Measurements from ENCODE around the gene HAPSTR1. TPM values are rescaled to one million over a fixed set of nuclear protein-coding genes. Genes with fewer than 3 reads are reported as not detected.
A peak's percentile ranks its signal among the peaks of the same experiment; 100 is the strongest.
"Not testable (repeated sequence)": the region's sequence is repeated elsewhere in the genome, so short reads cannot be mapped to it uniquely, and the experiment has no call there.

HAPSTR1 gene
- total and polyA plus RNA-seq, 11 donors = 13.3 to 78.4 (median 55.9) TPM

- Histone ChIP-seq H3K27me3 (no peaks in the 10 kb centered on the region), H3K4me3 (no peak overlapping the region), H3K4me1 (peaks cover 0 to 32% (median 0%) of the 10 kb centered on the region in 12 donors), H3K36me3 (no peaks in the 10 kb centered on the region), H3K9me3 (peaks cover 0 to 15% (median 0%) of the 10 kb centered on the region in 12 donors), H3K27ac (peak overlapping the region in 2 of 12 donors; percentile 3 to 12)
- WGBS, 4 donors = 73 to 77% (median 76%) methylated on average over 6 of the region's 6 CpGs
- ATAC-seq = no peak
- peak in 2 of 5 donors; percentile 19 to 33 for DNase-seq
- intact Hi-C loops (cut with DNase I) = no loop called here
- TF ChIP-seq CTCF (IDR thresholded peaks at IDR 0.05) (no peak), POLR2A (IDR thresholded peaks at IDR 0.05) (no peak)
These were observed 9.6 kb upstream of the HAPSTR1 start for GRCh38 chr16:9081843-9082242.

DNA sequence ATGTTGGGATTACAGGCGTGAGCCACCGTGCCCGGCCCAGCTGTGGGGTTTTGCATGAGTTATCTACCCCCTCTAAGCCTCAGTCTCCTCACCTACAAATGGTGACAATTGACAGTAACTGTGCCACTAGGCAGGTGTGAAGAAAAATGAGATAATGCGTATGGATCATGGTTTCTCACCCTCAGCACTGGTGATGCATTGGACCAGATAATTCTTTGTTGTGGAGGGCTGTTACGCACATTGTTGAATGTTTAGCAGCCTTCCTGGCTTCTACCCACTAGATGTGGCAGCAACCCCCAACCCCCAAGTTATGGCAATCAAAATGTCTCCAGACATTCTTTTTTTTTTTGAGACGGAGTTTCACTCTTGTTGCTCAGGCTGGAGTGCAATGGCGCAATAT is 9.0 kb upstream of the HAPSTR1 start:
- Histone ChIP-seq H3K27me3 (no peaks in the 10 kb centered on the region), H3K4me1 (peaks cover 0 to 27% (median 0%) of the 10 kb centered on the region in 12 donors), H3K36me3 (no peaks in the 10 kb centered on the region), H3K4me3 (no peak overlapping the region), H3K27ac (no peak overlapping the region), H3K9me3 (peaks cover 0 to 15% (median 0%) of the 10 kb centered on the region in 12 donors)
- intact Hi-C loops (cut with DNase I) = no loop called here
- TF ChIP-seq POLR2A (IDR thresholded peaks at IDR 0.05) = no peak
- TF ChIP-seq CTCF (IDR thresholded peaks at IDR 0.05) = no peak
- WGBS, 4 donors = 83 to 95% (median 84%) methylated on average over 7 of the region's 7 CpGs
- ATAC-seq (no peak), DNase-seq (no peak)

- intact Hi-C loops (cut with DNase I); H3K27me3 ChIP-seq; DNase-seq; ATAC-seq; H3K9me3 ChIP-seq; H3K27ac ChIP-seq; H3K36me3 ChIP-seq; H3K4me3 ChIP-seq: not testable (repeated sequence)
- 92 to 99% (median 96%) methylated on average over 7 of the region's 7 CpGs for WGBS, 4 donors
- H3K4me1 ChIP-seq = peaks cover 0 to 14% (median 6%) of the 10 kb centered on the region in 12 donors
These were observed 3.7 kb upstream of the HAPSTR1 start for GRCh38 chr16:9087733-9088132.

DNA sequence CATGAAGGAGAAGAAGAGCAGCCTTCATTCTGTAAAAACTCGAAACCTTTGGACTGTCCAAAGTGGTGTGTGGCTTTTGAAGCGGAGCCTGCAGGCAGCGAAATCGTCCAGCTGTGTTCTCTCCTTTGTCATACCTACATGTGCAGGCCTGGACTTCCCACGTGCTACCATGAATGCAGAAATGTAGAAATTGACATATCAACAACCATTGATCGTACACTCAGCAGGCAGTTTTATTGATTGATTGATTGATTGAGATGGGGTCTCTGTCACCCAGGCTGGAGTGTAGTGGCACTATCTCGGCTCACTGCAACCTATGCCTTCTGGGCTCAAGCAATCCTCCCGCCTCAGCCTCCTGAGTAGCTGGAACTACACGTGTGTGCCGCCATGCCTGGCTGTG is 2.6 kb upstream of the HAPSTR1 start:
- peaks cover 0 to 9% (median 4%) of the 10 kb centered on the region in 9 donors for H3K36me3 ChIP-seq
- no peak for DNase-seq
- no peak for TF ChIP-seq POLR2A (IDR thresholded peaks at IDR 0.05)
- TF ChIP-seq CTCF (IDR thresholded peaks at IDR 0.05) = no peak

GRCh38 chr16:9089660-9090059 is 1.8 kb upstream of the HAPSTR1 start:
- H3K4me3 ChIP-seq = peak overlapping the region in 6 of 12 donors; percentile 31 to 97 (median 78)
- WGBS, 4 donors = 72 to 82% (median 79%) methylated on average over 6 of the region's 6 CpGs
- intact Hi-C loops (cut with DNase I) = loop anchor here in 5 of 10 donors (1.0 to 10.0 kb wide), 8 partner anchors 38 to 292 kb away; partner anchors contain the start of genes USP7 (in 3 of the 5), PMM2 (in 1 of the 5) and TMEM186 (in 1 of the 5)

More for the DNA sequence above, 2.6 kb upstream of the HAPSTR1 start:
- peaks cover 0 to 23% (median 15%) of the 10 kb centered on the region in 12 donors for H3K4me1 ChIP-seq
- H3K27ac ChIP-seq = no peak overlapping the region
- 84 to 90% (median 88%) methylated on average over 10 of the region's 10 CpGs for WGBS, 4 donors
- peaks cover 0 to 4% (median 0%) of the 10 kb centered on the region in 12 donors for H3K9me3 ChIP-seq
- H3K27me3 ChIP-seq = no peaks in the 10 kb centered on the region
- ATAC-seq = no peak
- intact Hi-C loops (cut with DNase I) = no loop called here
- H3K4me3 ChIP-seq = no peak overlapping the region

More at GRCh38 chr16:9089660-9090059, 1.8 kb upstream of the HAPSTR1 start:
- Histone ChIP-seq H3K27ac (peak overlapping the region; percentile 8 to 96 (median 90)), H3K36me3 (peaks cover 0 to 17% (median 6%) of the 10 kb centered on the region in 9 donors), H3K9me3 (peaks cover 0 to 4% (median 0%) of the 10 kb centered on the region in 12 donors), H3K4me1 (peaks cover 0 to 31% (median 23%) of the 10 kb centered on the region in 12 donors), H3K27me3 (no peaks in the 10 kb centered on the region)
- no peak for DNase-seq
- no peak for ATAC-seq
- TF ChIP-seq POLR2A (IDR thresholded peaks at IDR 0.05) (no peak), CTCF (IDR thresholded peaks at IDR 0.05) (no peak)

All from heart left ventricle (tissue), 16 donors.